ENCODE results near the gene MYL4. TPM values are rescaled to one million over a fixed set of nuclear protein-coding genes. Genes with fewer than 3 reads are reported as not detected.

MYL4 gene
- total and polyA plus RNA-seq, 2 donors (not counting 3 experiments of a cell fraction or from before 2014, with no cell fraction given) = 2.0 to 2.1 TPM

DNA sequence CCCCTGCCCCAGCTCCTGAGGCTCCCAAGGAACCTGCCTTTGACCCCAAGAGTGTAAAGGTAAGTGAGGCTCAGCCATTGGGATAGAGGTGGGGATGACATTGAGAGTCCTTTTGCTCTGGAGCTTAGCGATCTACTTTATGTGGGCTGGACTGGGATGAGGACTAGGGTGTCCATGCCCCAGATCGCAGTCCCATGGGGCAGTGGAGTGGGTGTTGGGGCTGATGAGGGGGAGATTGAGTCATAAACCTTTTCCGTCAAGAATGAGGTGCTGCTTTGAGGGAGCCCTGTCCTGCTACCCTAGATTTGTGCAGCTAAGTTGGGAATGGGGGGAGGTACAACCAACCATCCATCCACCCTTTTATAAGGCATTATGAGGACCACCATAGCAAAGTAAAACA, 351 bp downstream of the MYL4 start:
- FAIRE-seq = no peak
- BruUV-seq (replicated peaks) = no TSS peak
- no peaks in the 10 kb centered on the region for H3K36me3 ChIP-seq (ENCODE audit: control insufficient read depth in 2 of 2, extremely low read depth in 1 of 2, insufficient read depth in 2 of 2, low read length in 2 of 2)
- no peak for DNase-seq (ENCODE audit: low read depth, low spot score)
- no peaks in the 10 kb centered on the region for H3K4me1 ChIP-seq (ENCODE audit: control insufficient read depth, extremely low read depth, insufficient read depth, low read length)
- no peaks in the 10 kb centered on the region for H3K27me3 ChIP-seq (ENCODE audit: control insufficient read depth in 2 of 2, insufficient read depth in 2 of 2, low read length in 2 of 2)
- no peak for TF ChIP-seq FOS (IDR thresholded peaks at IDR 0.05; ENCODE audit: borderline replicate concordance, insufficient read depth, low read length)
- no peak for TF ChIP-seq GATA2 (IDR thresholded peaks at IDR 0.05; ENCODE audit: insufficient read depth, insufficient read length, low read depth, low read length)
- no peak for TF ChIP-seq POLR2A (IDR thresholded peaks at IDR 0.05; ENCODE audit: low read depth, low read length)
- TF ChIP-seq POLR2AphosphoS5 (IDR thresholded peaks at IDR 0.05; ENCODE audit: insufficient read depth, low read depth, low read length) = no peak
- TF ChIP-seq, protein P1, sequence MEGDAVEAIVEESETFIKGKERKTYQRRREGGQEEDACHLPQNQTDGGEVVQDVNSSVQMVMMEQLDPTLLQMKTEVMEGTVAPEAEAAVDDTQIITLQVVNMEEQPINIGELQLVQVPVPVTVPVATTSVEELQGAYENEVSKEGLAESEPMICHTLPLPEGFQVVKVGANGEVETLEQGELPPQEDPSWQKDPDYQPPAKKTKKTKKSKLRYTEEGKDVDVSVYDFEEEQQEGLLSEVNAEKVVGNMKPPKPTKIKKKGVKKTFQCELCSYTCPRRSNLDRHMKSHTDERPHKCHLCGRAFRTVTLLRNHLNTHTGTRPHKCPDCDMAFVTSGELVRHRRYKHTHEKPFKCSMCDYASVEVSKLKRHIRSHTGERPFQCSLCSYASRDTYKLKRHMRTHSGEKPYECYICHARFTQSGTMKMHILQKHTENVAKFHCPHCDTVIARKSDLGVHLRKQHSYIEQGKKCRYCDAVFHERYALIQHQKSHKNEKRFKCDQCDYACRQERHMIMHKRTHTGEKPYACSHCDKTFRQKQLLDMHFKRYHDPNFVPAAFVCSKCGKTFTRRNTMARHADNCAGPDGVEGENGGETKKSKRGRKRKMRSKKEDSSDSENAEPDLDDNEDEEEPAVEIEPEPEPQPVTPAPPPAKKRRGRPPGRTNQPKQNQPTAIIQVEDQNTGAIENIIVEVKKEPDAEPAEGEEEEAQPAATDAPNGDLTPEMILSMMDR (IDR thresholded peaks at IDR 0.05; ENCODE audit: extremely low read depth in 1 of 2, insufficient read depth in 1 of 2, low read depth in 1 of 2, low read length in 2 of 2) = no peak
- TF ChIP-seq EZH2 (IDR thresholded peaks at IDR 0.05; ENCODE audit: borderline replicate concordance, low read depth, low read length, severe bottlenecking) = no peak
- TF ChIP-seq MYC (IDR thresholded peaks at IDR 0.05; ENCODE audit: low read depth, low read length) = no peak
- TF ChIP-seq, protein P2, sequence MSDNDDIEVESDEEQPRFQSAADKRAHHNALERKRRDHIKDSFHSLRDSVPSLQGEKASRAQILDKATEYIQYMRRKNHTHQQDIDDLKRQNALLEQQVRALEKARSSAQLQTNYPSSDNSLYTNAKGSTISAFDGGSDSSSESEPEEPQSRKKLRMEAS (IDR thresholded peaks at IDR 0.05; ENCODE audit: insufficient read depth, insufficient read length) = no peak
- no peak for TF ChIP-seq JUN (IDR thresholded peaks at IDR 0.05; ENCODE audit: borderline replicate concordance, insufficient read depth, insufficient read length, low read depth)
- H3K4me2 ChIP-seq (ENCODE audit: insufficient read depth, low read length) = no peak overlapping the region
- no peak overlapping the region for H2AFZ ChIP-seq (ENCODE audit: low read depth, low read length)
- H3K79me2 ChIP-seq (ENCODE audit: control insufficient read depth, insufficient read depth, low read length) = no peaks in the 10 kb centered on the region
- intact Hi-C loops (cut with micrococcal nuclease) (no loop called here), dilution Hi-C loops (cut with MboI; ENCODE audit: extremely low pct_ligation_motif_present, low sequenced_read_pairs) (no loop called here)
- H3K9me1 ChIP-seq (replicated peaks; ENCODE audit: control insufficient read depth, extremely low read depth, insufficient read depth, low read length) = no peaks in the 10 kb centered on the region
- no peak overlapping the region for H3K4me3 ChIP-seq (replicated peaks in 1 of 3; ENCODE audit: insufficient read depth in 1 of 3, low read depth in 1 of 3, low read length in 3 of 3)
- H4K20me1 ChIP-seq (replicated peaks; ENCODE audit: control insufficient read depth, extremely low read depth, insufficient read depth, low read length) = no peaks in the 10 kb centered on the region
- H3K27ac ChIP-seq (ENCODE audit: insufficient read depth, low read depth, low read length) = no peak overlapping the region
- H3K9ac ChIP-seq (replicated peaks; ENCODE audit: extremely low read depth, insufficient read depth, low read length) = no peak overlapping the region
- ChIA-PET CTCF (interaction anchor here (0.7 to 2.1 kb wide), 3 partner anchors 10 to 106 kb away, joined by 3 to 6 read pairs (median 4); partner anchors contain the start of gene CDC27), POLR2A (no interaction called here)
- H3K9me3 ChIP-seq (replicated peaks; ENCODE audit: control insufficient read depth, insufficient read depth, low read length) = no peaks in the 10 kb centered on the region

Measured in endothelial cell of umbilical vein (primary cell).